Nephron (organoid): ENCODE measurements around the gene KCNG2.

Experiments used
- H3K27ac Mint-ChIP-seq, 3 experiments: 2 replicates each; pipeline ENCODE4 v1.8.0; 2020; ENCODE audit warnings: mixed read lengths in 3 of 3, mild to moderate bottlenecking in 2 of 3, moderate library complexity in 1 of 3
- H3K27me3 Mint-ChIP-seq: 2 replicates; pipeline ENCODE4 v1.8.0; 2021; ENCODE audit warnings: low read depth, mild to moderate bottlenecking, moderate library complexity, mixed read lengths
- H3K36me3 Mint-ChIP-seq: 2 replicates; pipeline ENCODE4 v1.8.0; 2020; ENCODE audit warnings: low read depth, mixed read lengths
- H3K4me1 Mint-ChIP-seq: 2 replicates; pipeline ENCODE4 v1.8.0; 2020; ENCODE audit warnings: mixed read lengths
- H3K4me3 Mint-ChIP-seq, 3 experiments: 2 replicates each; pipeline ENCODE4 v1.8.0; 2020; ENCODE audit warnings: mild to moderate bottlenecking in 3 of 3, mixed read lengths in 3 of 3, moderate library complexity in 2 of 3
- H3K9me3 Mint-ChIP-seq: 2 replicates; pipeline ENCODE4 v1.8.0; 2020; ENCODE audit warnings: mixed read lengths
- TF ChIP-seq, protein P1 (sequence below), 3 experiments: fragments of 200-600 bp; sonication (generic); IDR thresholded peaks; one replicate each; pipeline ENCODE4 v1.5.0; 2021; ENCODE audit warnings: antibody characterized with exemption in 3 of 3; ENCODE audit not compliant: unreplicated experiment in 3 of 3

KCNG2 gene

DNA sequence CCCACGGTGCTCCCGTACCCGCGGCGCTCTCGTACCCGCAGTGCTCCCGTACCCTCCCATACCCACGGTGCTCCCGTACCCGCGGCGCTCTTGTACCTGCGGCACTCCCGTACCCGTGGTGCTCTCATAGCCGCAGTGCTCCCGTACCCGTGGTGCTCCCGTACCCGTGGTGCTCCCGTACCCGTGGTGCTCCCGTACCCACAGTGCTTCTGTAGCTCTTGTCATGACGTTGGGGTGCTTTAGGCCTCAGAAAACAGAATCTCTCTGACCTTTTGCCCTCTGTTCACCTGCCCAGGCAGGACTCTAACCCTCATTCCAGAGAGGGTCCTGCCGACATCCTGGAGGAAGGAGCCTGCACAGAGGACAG lies 118.4 kb downstream of the KCNG2 start:
- peaks cover 3% of the 10 kb centered on the region for H3K9me3 Mint-ChIP-seq
- peaks cover 11% of the 10 kb centered on the region for H3K4me1 Mint-ChIP-seq
- peaks cover 69% of the 10 kb centered on the region for H3K36me3 Mint-ChIP-seq
- no peaks in the 10 kb centered on the region for H3K27me3 Mint-ChIP-seq
- H3K4me3 Mint-ChIP-seq = no peak overlapping the region
- TF ChIP-seq, protein P1, sequence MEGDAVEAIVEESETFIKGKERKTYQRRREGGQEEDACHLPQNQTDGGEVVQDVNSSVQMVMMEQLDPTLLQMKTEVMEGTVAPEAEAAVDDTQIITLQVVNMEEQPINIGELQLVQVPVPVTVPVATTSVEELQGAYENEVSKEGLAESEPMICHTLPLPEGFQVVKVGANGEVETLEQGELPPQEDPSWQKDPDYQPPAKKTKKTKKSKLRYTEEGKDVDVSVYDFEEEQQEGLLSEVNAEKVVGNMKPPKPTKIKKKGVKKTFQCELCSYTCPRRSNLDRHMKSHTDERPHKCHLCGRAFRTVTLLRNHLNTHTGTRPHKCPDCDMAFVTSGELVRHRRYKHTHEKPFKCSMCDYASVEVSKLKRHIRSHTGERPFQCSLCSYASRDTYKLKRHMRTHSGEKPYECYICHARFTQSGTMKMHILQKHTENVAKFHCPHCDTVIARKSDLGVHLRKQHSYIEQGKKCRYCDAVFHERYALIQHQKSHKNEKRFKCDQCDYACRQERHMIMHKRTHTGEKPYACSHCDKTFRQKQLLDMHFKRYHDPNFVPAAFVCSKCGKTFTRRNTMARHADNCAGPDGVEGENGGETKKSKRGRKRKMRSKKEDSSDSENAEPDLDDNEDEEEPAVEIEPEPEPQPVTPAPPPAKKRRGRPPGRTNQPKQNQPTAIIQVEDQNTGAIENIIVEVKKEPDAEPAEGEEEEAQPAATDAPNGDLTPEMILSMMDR (IDR thresholded peaks at IDR 0.05; ENCODE audit: unreplicated experiment in 3 of 3) = no peak
- no peak overlapping the region for H3K27ac Mint-ChIP-seq

DNA sequence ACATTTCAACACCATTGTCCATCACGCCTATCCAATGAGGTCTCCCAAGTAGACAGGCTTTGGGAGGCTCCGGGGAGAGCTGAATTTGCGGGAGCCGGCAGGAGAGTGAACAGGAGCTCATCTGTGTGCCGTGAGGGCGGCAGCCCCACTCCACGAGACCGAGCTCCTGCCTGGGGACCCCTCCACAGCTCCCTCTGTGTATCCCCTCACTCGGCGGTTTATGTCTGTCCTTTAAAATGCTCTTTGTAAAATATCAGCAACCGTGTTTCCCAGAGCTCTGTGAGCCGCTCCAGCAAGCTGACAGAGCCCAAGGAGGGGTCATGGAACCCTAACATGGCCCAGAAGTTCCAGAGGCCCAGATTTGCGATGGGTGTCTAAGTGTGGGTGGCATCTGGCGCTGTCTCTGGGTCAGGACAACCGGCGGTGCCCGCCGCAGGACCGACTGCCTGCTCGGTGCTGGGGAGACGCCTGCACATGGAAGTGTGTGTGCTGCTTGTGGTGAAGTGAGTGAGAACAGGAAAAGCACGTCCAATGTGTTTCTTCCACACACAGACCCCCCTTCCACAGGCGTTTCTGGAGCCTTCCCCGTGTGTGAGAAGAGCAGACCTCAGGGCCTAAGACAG lies 118.9 kb downstream of the KCNG2 start:
- Mint-ChIP-seq H3K4me3 (no peak overlapping the region), H3K9me3 (peaks cover 3% of the 10 kb centered on the region), H3K4me1 (peaks cover 11% of the 10 kb centered on the region), H3K27ac (no peak overlapping the region), H3K36me3 (peaks cover 70% of the 10 kb centered on the region), H3K27me3 (no peaks in the 10 kb centered on the region)
- TF ChIP-seq, protein P1 (IDR thresholded peaks at IDR 0.05; ENCODE audit: unreplicated experiment in 3 of 3) = no peak

DNA sequence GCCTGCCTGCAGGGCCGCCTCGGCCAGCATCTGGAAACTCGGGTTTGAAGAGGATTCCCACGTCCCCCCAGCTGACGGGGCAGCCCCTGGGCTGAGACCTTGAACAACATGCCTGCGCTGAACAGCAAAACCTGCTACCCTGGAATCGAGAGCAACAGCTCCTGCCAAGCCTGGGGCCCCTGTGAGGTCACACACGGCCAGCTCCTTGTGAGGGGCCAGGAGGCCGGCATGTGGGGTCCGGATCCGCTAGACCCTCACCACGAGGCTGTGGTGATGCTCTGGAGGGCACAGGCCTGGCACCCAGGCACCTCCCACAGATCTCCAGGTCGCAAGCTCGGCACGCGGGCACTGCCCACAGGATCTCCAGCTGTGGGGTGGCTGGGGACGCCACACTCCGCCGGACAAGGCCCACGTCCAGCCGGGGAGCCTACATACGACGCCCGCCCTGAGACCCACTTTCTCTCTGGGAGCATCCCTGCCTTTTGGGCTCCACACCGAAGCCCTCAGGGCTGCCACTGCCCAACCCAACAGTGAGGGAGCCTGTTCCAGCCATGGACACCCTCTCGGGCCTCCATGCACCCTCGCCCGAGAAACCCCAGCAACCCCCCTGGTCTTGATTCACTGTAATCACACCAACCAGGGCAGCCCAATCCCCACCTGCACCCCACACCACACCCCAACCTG lies 119.6 kb downstream of the KCNG2 start:
- H3K36me3 Mint-ChIP-seq = peaks cover 73% of the 10 kb centered on the region
- H3K4me3 Mint-ChIP-seq = no peak overlapping the region
- TF ChIP-seq, protein P1 (IDR thresholded peaks at IDR 0.05; ENCODE audit: unreplicated experiment in 3 of 3) = no peak
- H3K27me3 Mint-ChIP-seq = no peaks in the 10 kb centered on the region
- H3K9me3 Mint-ChIP-seq = peaks cover 3% of the 10 kb centered on the region
- H3K4me1 Mint-ChIP-seq = peaks cover 6% of the 10 kb centered on the region
- no peak overlapping the region for H3K27ac Mint-ChIP-seq

DNA sequence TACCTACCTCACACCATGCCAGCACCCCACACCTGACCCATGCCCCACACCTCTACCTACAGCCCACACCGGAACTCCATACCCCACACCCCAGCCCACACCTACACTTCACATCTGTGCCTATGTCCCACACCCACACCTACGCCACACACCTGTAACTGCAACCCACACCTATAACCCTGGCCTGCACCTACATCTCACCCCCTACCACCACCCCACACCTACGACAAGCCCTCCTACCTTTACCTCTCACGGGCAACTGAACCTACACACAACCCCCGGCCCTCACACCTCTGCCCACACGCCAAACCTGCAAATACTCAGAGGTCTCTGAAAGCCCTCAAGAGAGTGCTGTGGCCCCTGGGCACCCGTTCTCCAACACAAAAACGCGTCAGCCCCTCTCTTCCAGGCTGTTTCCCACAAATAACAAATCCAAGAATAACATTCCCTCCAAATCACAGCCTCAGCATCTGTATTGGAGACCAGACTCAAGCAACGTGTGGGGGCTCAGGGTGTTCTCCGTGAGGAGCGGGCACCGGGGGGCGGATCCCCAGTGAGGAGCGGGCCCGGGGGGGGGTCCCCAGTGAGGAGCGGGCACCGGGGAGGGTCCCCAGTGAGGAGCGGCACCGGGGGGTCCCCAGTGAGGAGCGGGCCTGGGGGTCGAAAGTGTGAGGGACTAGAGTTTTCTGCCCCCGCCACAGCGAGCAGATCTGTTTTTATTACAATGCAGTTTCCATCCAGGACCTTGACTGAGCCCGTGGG lies 120.3 kb downstream of the KCNG2 start:
- Mint-ChIP-seq H3K27me3 (no peaks in the 10 kb centered on the region), H3K4me1 (peaks cover 5% of the 10 kb centered on the region), H3K36me3 (peaks cover 77% of the 10 kb centered on the region), H3K4me3 (no peak overlapping the region), H3K27ac (no peak overlapping the region), H3K9me3 (peaks cover 3% of the 10 kb centered on the region)
- TF ChIP-seq, protein P1 (IDR thresholded peaks at IDR 0.05; ENCODE audit: unreplicated experiment in 3 of 3) = no peak

DNA sequence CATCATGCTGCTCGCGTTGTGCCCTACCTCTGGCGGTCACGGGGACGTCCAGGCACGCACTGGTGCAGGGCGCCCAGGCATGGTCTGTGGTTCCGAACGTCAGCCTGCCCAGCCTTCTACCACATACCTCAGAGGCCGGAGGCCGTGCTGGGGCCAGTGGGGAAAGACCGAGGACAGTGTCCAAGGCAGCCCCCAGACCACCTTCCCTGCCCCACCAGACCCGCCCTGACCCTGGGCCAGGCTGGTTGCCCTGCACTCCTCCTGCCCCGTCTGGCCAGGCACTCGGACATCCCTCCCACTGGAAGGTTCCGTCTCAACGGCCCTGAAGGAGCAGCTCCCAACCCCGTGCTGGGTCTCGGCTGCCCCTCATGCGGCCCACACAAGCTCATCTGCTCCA lies 120.9 kb downstream of the KCNG2 start:
- peaks cover 77% of the 10 kb centered on the region for H3K36me3 Mint-ChIP-seq

More for the DNA sequence above, 120.9 kb downstream of the KCNG2 start:
- H3K4me3 Mint-ChIP-seq = no peak overlapping the region
- H3K4me1 Mint-ChIP-seq = no peaks in the 10 kb centered on the region
- H3K27ac Mint-ChIP-seq = no peak overlapping the region
- TF ChIP-seq, protein P1 (IDR thresholded peaks at IDR 0.05; ENCODE audit: unreplicated experiment in 3 of 3) = no peak
- H3K27me3 Mint-ChIP-seq = no peaks in the 10 kb centered on the region
- H3K9me3 Mint-ChIP-seq = peaks cover 3% of the 10 kb centered on the region
